HG02623 (cell line): Measurements from ENCODE around the gene WDR20.
"Not testable (repeated sequence)": the region's sequence is repeated elsewhere in the genome, so short reads cannot be mapped to it uniquely, and the experiment has no call there.

ENCODE experiments used
- ATAC-seq: cut with Tn5 transposase; IDR thresholded peaks from one replicate; pipeline ENCODE4 v1.9.1; 2021; ENCODE audit warnings: moderate library complexity; ENCODE audit not compliant: unreplicated experiment

WDR20 gene

GRCh38 chr14:102233081-102233480 is 93.4 kb downstream of the WDR20 start:
- no peak for ATAC-seq

- no peak for ATAC-seq
These were observed 94.9 kb downstream of the WDR20 start for GRCh38 chr14:102234331-102235264.

GRCh38 chr14:102235275-102235897 is 95.7 kb downstream of the WDR20 start:
- peak; percentile 53 for ATAC-seq

- no peak for ATAC-seq
These were observed 96.3 kb downstream of the WDR20 start for GRCh38 chr14:102236026-102236425.

- no peak for ATAC-seq
These were observed 98.4 kb downstream of the WDR20 start for GRCh38 chr14:102238131-102238530.

GRCh38 chr14:102238766-102239165 is 99.1 kb downstream of the WDR20 start:
- ATAC-seq: no peak

- no peak for ATAC-seq
These were observed 99.5 kb downstream of the WDR20 start for GRCh38 chr14:102239231-102239630.

- ATAC-seq: not testable (repeated sequence)
These were observed 100.8 kb downstream of the WDR20 start for GRCh38 chr14:102240481-102240880.

GRCh38 chr14:102241147-102241546 is 101.5 kb downstream of the WDR20 start:
- no peak for ATAC-seq

GRCh38 chr14:102243795-102244194 is 104.1 kb downstream of the WDR20 start:
- ATAC-seq: not testable (repeated sequence)

GRCh38 chr14:102246071-102246470 is 106.4 kb downstream of the WDR20 start:
- ATAC-seq: no peak

GRCh38 chr14:102248121-102248520 is 108.4 kb downstream of the WDR20 start:
- ATAC-seq: no peak

- no peak for ATAC-seq
These were observed 109.3 kb downstream of the WDR20 start for GRCh38 chr14:102249041-102249440.

- ATAC-seq: no peak
These were observed 110.3 kb downstream of the WDR20 start for GRCh38 chr14:102249981-102250380.

- ATAC-seq: no peak
These were observed 110.9 kb downstream of the WDR20 start for GRCh38 chr14:102250636-102251035.

- no peak for ATAC-seq
These were observed 111.5 kb downstream of the WDR20 start for GRCh38 chr14:102251161-102251560.

- ATAC-seq: no peak
These were observed 113.4 kb downstream of the WDR20 start for GRCh38 chr14:102252834-102253801.

- no peak for ATAC-seq
These were observed 115.9 kb downstream of the WDR20 start for GRCh38 chr14:102255401-102256190.

- ATAC-seq: no peak
These were observed 117.0 kb downstream of the WDR20 start for GRCh38 chr14:102256716-102257115.

- ATAC-seq: no peak
These were observed 118.4 kb downstream of the WDR20 start for GRCh38 chr14:102258136-102258535.
